Smooth muscle cell (in vitro differentiated cells): Measurements from ENCODE around the gene ZKSCAN1. TPM values are rescaled to one million over a fixed set of nuclear protein-coding genes. Genes with fewer than 3 reads are reported as not detected.
A peak's percentile ranks its signal among the peaks of the same experiment; 100 is the strongest.

Experiments
- DNase-seq: peaks from one replicate; lab custom pipeline; 2025; ENCODE audit not compliant: unreplicated experiment; lab: John Stamatoyannopoulos, UW
- H2AFZ ChIP-seq: fragments of 200-600 bp; sonication (generic); 2 replicates; pipeline ENCODE4 v1.6.0; 2016; ENCODE audit warnings: antibody characterized with exemption, low read depth, mild to moderate bottlenecking
- H3F3A ChIP-seq: fragments of 200-600 bp; sonication (generic); 2 replicates; pipeline ENCODE4 v1.6.0; 2017; ENCODE audit warnings: antibody characterized with exemption, low read depth
- H3K27ac ChIP-seq: fragments of 200-600 bp; sonication (generic); 2 replicates; pipeline ENCODE4 v1.5.1; 2016; ENCODE audit warnings: low read depth, mild to moderate bottlenecking
- H3K27me3 ChIP-seq: fragments of 200-600 bp; sonication (generic); 2 replicates; pipeline ENCODE4 v1.6.1; 2016; ENCODE audit warnings: low read depth, mild to moderate bottlenecking
- H3K36me3 ChIP-seq: fragments of 200-600 bp; sonication (generic); 2 replicates; pipeline ENCODE4 v1.5.1; 2016; ENCODE audit warnings: low read depth
- H3K4me1 ChIP-seq: fragments of 200-600 bp; sonication (generic); 2 replicates; pipeline ENCODE4 v1.5.1; 2016; ENCODE audit warnings: low read depth
- H3K4me2 ChIP-seq: fragments of 200-600 bp; sonication (generic); 2 replicates; pipeline ENCODE4 v1.6.0; 2016; ENCODE audit warnings: mild to moderate bottlenecking
- H3K4me3 ChIP-seq: fragments of 200-600 bp; sonication (generic); 2 replicates; pipeline ENCODE4 v1.5.1; 2016; ENCODE audit warnings: mild to moderate bottlenecking
- H3K79me2 ChIP-seq: fragments of 200-600 bp; sonication (generic); 2 replicates; pipeline ENCODE4 v1.6.0; 2016; ENCODE audit warnings: low read depth, mild to moderate bottlenecking
- H3K9ac ChIP-seq: fragments of 200-600 bp; sonication (generic); 2 replicates; pipeline ENCODE4 v1.6.0; 2016; ENCODE audit warnings: low read depth
- H3K9me3 ChIP-seq: fragments of 200-600 bp; sonication (generic); replicated peaks from 2 replicates; pipeline ENCODE4 v1.5.1; 2016; ENCODE audit warnings: low read depth
- H4K20me1 ChIP-seq: fragments of 200-600 bp; sonication (generic); 2 replicates; pipeline ENCODE4 v1.6.0; 2016; ENCODE audit warnings: low read depth
- WGBS: methylation state at CpG from one replicate; pipeline ENCODE4 v1.1.7; 2016; ENCODE audit warnings: low lambda C conversion rate; 5-methylcytosine and 5-hydroxymethylcytosine counted together
- polyA plus RNA-seq: library from polyadenylated mRNA; unstranded; fragments of >200 nt; fragmentation: Nextera tagmentation; extraction: Ambion mirVana; gene quantifications from 2 replicates; pipeline ENCODE4 v1.2.1, GENCODE V29; 2016
- total RNA-seq: library from RNA; depleted of rRNA; stranded (reverse); fragments of >200 nt; gene quantifications from 2 replicates; pipeline ENCODE4 v1.2.3, GENCODE V29; 2014
- TF ChIP-seq, protein P1 (sequence below): fragments of 200-600 bp; sonication (generic); IDR thresholded peaks from 2 replicates; pipeline ENCODE4 v1.5.1; 2017; ENCODE audit warnings: borderline replicate concordance, mild to moderate bottlenecking, antibody characterized with exemption; ENCODE audit not compliant: insufficient read depth, poor library complexity, severe bottlenecking

The ZKSCAN1 gene
- total and polyA plus RNA-seq, 2 experiments from 2014 or later: 26.0 to 43.9 TPM

DNA sequence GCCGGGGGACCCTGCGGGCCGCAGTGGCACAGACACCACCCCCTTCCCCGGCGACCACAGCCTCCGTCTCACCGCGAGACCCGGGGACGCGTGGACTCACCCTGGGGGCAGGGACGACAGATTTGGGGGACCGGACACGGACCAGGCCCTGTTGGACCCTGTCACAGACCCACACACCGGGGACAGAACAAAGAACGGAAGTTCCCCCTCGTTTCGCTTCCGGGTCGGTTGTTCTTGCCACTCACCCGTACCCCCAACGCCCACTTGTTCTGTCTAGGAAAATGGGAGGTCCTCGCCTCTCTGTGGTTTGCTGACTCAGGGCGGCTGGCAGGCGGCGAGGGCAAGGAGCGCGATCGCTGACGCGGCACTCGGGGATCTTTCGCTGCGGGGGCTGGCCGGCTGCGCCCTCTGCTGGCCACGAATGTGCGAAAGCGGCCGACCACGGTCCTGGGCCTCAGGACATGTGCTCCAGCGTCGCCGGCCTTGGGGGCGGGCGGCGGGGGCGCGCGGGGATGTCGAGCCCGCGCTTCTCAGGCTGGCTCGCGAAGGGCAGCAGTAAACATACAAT, 66.2 kb downstream of the ZKSCAN1 start, which contains the start of gene ZNF3:
Gene ZNF3, minus strand, starts transcription at position 189 of the 568 bp plus-strand sequence. CDS start 4,366 bp downstream, outside the sequence.
- Histone ChIP-seq H3K9me3 (no peaks in the 10 kb centered on the region), H4K20me1 (peaks cover 27% of the 10 kb centered on the region), H2AFZ (no peak within 1 kb of the TSS), H3K36me3 (peaks cover 7% of the 10 kb centered on the region), H3F3A (peaks cover 15% of the 10 kb centered on the region), H3K27me3 (no peaks in the 10 kb centered on the region), H3K27ac (peak within 1 kb of the TSS; percentile 93), H3K9ac (peak within 1 kb of the TSS; percentile 97), H3K79me2 (peaks cover 49% of the 10 kb centered on the region), H3K4me2 (peak within 1 kb of the TSS; percentile 100), H3K4me3 (peak within 1 kb of the TSS; percentile 87), H3K4me1 (peaks cover 12% of the 10 kb centered on the region)
- 2% methylated on average over 47 of the region's 55 CpGs for WGBS
- DNase-seq: peak; percentile 92
- TF ChIP-seq, protein P1, sequence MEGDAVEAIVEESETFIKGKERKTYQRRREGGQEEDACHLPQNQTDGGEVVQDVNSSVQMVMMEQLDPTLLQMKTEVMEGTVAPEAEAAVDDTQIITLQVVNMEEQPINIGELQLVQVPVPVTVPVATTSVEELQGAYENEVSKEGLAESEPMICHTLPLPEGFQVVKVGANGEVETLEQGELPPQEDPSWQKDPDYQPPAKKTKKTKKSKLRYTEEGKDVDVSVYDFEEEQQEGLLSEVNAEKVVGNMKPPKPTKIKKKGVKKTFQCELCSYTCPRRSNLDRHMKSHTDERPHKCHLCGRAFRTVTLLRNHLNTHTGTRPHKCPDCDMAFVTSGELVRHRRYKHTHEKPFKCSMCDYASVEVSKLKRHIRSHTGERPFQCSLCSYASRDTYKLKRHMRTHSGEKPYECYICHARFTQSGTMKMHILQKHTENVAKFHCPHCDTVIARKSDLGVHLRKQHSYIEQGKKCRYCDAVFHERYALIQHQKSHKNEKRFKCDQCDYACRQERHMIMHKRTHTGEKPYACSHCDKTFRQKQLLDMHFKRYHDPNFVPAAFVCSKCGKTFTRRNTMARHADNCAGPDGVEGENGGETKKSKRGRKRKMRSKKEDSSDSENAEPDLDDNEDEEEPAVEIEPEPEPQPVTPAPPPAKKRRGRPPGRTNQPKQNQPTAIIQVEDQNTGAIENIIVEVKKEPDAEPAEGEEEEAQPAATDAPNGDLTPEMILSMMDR: peak; percentile 93

DNA sequence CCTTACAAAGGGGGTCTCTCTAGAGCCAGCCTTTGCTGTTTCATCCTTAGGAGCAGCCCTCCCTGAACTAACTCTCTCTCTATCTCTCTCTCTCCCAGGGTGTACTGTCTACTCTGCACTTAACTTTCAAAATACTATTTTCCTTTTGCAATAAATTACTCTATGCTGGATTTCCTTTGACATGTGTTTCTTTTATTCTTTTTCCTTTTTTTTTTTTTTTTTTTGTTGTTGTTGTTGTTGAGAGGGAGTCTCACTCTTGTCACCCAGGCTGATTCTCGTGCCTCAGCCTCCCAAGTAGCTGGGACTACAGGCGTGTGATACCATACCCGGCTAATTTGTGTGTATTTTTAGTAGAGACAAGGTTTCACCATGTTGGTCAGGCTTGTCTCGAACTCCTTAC, 67.6 kb downstream of the ZKSCAN1 start:
- Histone ChIP-seq H3K27ac (peak overlapping the region; percentile 50), H3K9me3 (no peaks in the 10 kb centered on the region), H3F3A (peaks cover 25% of the 10 kb centered on the region), H3K9ac (no peak overlapping the region), H3K4me2 (no peak overlapping the region), H3K36me3 (no peaks in the 10 kb centered on the region), H3K79me2 (peaks cover 35% of the 10 kb centered on the region), H3K27me3 (no peaks in the 10 kb centered on the region), H3K4me3 (no peak overlapping the region), H4K20me1 (peaks cover 20% of the 10 kb centered on the region), H3K4me1 (peaks cover 12% of the 10 kb centered on the region), H2AFZ (no peak overlapping the region)
- 89% methylated on average over 4 of the region's 4 CpGs for WGBS
- DNase-seq: no peak
- TF ChIP-seq, protein P1: no peak

DNA sequence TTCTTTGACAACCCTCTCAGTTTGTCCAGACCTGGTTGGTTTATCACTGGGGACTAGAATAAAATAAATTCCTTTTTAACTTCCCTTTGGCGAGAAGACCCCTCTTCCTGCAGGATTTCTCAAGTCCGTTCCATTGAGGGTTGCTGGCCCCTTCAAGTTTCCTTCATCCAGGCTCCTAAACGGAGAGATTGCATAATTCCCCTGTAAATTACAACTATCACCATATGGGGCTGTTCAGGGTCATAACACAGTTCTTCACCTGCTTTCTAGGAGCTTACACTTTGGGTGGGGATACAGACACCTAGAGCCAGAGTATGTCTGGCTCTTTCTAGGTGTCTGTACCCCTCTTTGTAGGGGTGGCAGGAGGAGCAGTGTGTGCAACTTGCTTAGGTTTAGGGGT, 70.1 kb downstream of the ZKSCAN1 start:
- Histone ChIP-seq H3K4me1 (peaks cover 11% of the 10 kb centered on the region), H3F3A (peaks cover 47% of the 10 kb centered on the region), H2AFZ (no peak overlapping the region), H3K79me2 (peaks cover 13% of the 10 kb centered on the region), H3K27ac (no peak overlapping the region), H3K9ac (no peak overlapping the region), H3K36me3 (no peaks in the 10 kb centered on the region), H3K4me2 (no peak overlapping the region), H4K20me1 (no peaks in the 10 kb centered on the region), H3K4me3 (no peak overlapping the region), H3K9me3 (no peaks in the 10 kb centered on the region), H3K27me3 (no peaks in the 10 kb centered on the region)
- no peak for DNase-seq
- WGBS: 38% methylated on average over 3 of the region's 3 CpGs
- TF ChIP-seq, protein P1: no peak

DNA sequence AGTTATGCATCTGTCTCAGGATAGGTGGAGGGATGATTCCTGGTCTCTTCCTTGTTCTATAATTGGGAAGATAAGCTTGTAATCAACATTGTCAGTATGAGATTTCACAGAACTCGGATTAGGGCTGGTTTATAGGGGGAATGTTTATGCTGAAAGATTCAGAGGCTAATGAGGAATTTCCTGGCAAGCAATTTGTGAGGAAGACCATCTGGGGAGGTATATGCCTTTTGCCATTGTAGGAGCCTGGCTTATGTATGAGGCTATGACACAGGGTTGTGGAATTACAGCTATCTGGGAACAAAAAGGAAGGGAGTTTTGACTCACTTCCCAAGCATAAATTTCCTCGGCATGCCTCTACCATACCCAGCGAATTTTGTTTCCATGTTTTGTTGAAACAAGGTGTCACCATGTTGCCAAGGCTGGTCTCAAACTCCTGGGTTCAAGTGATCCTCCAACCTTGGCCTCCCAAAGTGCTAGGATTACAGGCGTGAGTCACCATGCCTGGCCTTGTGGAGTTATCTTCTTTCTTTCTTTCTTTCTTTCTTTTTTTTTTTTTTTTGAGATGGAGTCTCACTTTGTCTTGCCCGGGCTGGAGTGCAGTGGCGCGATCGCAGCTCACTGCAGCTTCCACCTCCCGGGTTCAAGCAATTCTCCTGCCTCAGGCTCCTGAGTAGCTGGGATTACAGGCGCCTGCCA, 71.8 kb downstream of the ZKSCAN1 start:
- H3K4me1 ChIP-seq: peaks cover 9% of the 10 kb centered on the region
- WGBS: 31% methylated on average over 9 of the region's 10 CpGs
- H4K20me1 ChIP-seq: no peaks in the 10 kb centered on the region
- no peaks in the 10 kb centered on the region for H3K27me3 ChIP-seq
- H3K9ac ChIP-seq: peak overlapping the region; percentile 65
- no peak overlapping the region for H3K4me3 ChIP-seq
- H3K9me3 ChIP-seq: no peaks in the 10 kb centered on the region
- H3K4me2 ChIP-seq: peak overlapping the region; percentile 88
- H3K36me3 ChIP-seq: no peaks in the 10 kb centered on the region
- DNase-seq: no peak
- H2AFZ ChIP-seq: no peak overlapping the region
- TF ChIP-seq, protein P1: no peak
- H3K79me2 ChIP-seq: peaks cover 3% of the 10 kb centered on the region
- H3K27ac ChIP-seq: peak overlapping the region; percentile 91
- H3F3A ChIP-seq: peaks cover 58% of the 10 kb centered on the region
